ENCODE measurements around the gene NOP9. TPM values are rescaled to one million over a fixed set of nuclear protein-coding genes. Genes with fewer than 3 reads are reported as not detected.
"Not testable (repeated sequence)": the region's sequence is repeated elsewhere in the genome, so short reads cannot be mapped to it uniquely, and the experiment has no call there.

NOP9 gene
- total RNA-seq, 2 donors from 2014 or later, result 19.2 to 20.9 TPM

DNA sequence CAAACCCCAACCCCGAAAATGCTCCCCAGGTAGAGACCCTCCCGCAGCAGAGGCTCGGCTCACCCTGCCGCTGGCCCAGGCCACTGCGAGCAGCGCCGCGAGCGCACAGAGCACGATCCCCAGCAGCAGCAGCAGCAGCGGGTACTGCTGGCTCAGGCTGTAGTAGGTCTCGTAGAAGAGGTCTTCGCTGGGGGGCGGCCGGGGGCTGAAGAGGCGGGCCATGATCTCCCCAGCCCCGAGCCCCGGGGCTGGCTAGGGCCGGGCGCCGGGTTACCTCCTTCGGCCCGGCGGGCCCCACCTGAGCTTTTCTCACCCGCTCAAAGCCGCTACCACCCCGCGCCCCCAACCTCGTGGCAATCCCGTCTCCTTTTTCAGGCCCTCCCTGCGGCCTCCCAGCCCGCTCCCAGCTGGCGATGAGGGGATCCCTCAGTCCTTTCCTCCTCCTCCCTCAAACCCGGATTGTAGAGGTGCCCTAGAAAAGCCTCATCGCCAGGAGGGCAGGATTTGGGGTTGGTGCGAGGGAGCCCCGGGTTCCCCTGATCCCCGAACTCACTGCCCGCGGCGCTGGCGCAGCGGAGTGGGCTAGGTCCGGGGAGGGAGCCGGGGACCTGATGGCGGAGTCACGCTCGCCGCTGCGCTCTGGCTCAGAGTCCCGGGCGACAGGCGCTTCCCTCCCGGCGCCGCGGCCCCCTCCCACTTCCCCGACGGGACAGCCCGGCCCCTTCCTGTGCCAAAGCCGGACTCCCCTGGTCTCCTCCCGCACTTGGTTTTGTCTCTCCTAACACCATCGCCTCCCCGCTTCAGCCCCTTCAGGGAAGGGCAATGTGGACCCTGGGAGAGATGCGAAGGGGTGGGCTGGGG lies 35.0 kb downstream of the NOP9 start, which contains the start of gene ADCY4:
TSS of gene ADCY4 (minus strand) at position 641 of the 861 bp plus-strand sequence. CDS start at position 222, 419 bp downstream.
- DNase-seq (ENCODE audit: low spot score), result peak; percentile 89
- intact Hi-C loops (cut with DNase I), result loop anchor here (1.0 to 5.0 kb wide), 2 partner anchors 97 to 103 kb away; no protein-coding TSS in a partner anchor

- DNase-seq (ENCODE audit: low spot score), result peak; percentile 69
- intact Hi-C loops (cut with DNase I), result no loop called here
Observed at GRCh38 chr14:24335461-24336171, 36.0 kb downstream of the NOP9 start.

- peak; percentile 18 for DNase-seq (ENCODE audit: low spot score)
- intact Hi-C loops (cut with DNase I), result no loop called here
Observed at GRCh38 chr14:24337144-24337823, 37.6 kb downstream of the NOP9 start.

GRCh38 chr14:24337824-24338175 lies 38.1 kb downstream of the NOP9 start:
- intact Hi-C loops (cut with DNase I), result no loop called here
- DNase-seq (ENCODE audit: low spot score), result peak; percentile 70

- DNase-seq (ENCODE audit: low spot score), result peak; percentile 62
- intact Hi-C loops (cut with DNase I), result no loop called here
Observed at GRCh38 chr14:24338843-24339242, 39.2 kb downstream of the NOP9 start.

DNA sequence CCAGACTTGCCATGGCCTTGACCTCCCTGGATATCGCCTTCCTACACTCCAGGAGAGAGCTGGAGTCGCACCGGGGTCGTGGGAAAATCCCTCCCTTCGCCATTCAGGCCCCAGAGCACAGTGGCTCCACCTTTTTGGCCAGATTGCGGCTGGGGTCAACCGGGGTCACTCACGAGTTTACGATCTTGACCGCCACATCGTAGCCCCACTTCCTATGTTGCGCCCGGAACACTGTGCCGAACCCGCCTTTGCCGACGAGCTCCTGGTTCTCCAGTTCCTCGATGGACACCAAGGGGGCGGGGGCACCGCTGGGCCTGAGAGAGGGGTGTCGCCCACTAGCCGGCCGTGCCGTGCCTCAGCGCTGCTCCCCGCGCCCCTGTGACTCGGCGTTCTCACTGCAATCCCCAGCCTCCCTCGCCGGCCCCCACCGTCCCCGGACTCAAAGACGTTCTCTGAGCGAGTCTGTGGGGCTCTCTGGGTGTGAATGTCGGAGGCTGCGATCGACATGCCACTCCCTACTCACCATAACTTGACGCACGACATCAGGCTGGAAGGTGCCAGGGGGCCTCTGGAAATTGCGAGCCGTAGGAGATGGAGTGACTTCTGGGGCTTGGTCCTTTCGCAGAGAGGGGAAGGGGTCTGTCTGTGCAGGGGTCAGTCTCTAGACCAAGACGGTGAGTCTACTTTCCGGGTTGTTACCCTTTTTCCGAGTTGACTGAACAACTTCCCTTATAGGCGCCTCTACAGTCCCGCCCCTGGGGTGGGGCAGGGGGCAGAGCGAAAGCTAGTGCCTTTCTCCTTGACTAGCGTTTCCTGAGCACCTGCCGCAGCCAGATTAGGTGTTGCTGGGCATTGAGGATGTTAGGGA lies 39.9 kb downstream of the NOP9 start, which contains the start of gene RIPK3:
TSS of gene RIPK3 (minus strand) at position 708 of the 868 bp plus-strand sequence. CDS start at position 543, 165 bp downstream.
- DNase-seq (ENCODE audit: low spot score), result peak; percentile 85
- intact Hi-C loops (cut with DNase I), result no loop called here

- peak; percentile 28 for DNase-seq (ENCODE audit: low spot score)
- intact Hi-C loops (cut with DNase I), result no loop called here
Observed at GRCh38 chr14:24340606-24341005, 41.0 kb downstream of the NOP9 start.

DNA sequence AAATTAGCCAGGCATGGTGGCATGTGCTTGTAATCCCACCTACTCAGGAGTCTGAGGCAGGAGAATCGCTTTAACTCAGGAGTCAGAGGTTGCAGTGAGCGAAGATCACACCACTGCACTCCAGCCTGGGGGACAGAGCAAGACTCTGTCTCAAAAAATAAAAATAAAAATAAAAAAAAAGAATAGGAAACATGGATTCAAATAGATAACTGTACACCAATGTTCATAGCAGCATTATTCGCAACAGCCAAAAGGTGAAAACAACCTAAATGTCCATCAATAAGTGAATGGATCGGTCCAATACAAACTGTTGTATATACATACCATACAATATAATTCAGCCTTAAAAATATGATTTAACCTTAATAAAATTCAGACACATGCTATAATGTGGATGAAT lies 43.2 kb downstream of the NOP9 start:
- intact Hi-C loops (cut with DNase I), result no loop called here
- DNase-seq (ENCODE audit: low spot score), result no peak

DNA sequence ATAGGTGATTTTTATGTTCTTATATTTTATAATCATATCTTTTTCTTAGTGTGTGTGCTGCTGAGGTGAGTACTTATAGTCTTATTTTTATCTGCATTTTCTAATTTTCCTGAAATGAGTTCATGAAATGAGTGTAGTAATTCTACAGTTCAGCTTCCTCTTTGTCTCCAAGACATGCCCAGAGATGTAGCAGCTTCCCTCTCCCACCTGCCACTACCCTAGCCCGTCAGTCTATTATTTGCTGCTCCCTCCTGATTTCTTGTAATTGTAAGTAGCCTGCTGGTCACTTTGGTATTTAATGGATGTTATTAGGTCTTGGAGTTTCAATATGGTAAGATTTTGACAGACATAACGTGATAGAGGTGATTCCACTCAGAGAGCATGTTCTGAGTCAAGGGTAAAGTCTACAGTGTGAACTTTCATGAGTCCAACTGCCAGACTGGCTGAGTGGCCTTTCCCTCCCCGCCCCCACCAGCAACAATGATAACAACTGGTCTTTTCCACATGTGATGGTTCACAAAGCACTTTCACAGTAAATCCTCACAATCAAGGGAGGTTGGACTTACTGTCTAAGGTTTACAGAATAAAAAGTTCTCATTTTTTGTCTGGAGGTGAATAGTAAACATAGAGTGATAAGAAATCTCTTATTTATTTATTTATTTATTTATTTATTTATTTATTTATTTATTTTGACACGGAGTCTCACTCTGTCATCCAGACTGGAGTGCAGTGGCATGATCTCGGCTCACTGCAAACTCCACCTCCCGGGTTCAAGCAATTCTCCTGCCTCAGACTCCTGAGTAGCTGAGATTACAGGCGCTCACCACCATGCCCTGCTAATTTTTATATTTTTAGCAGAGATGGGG lies 44.4 kb downstream of the NOP9 start:
- peak; percentile 17 for DNase-seq (ENCODE audit: low spot score)
- intact Hi-C loops (cut with DNase I), result no loop called here

DNA sequence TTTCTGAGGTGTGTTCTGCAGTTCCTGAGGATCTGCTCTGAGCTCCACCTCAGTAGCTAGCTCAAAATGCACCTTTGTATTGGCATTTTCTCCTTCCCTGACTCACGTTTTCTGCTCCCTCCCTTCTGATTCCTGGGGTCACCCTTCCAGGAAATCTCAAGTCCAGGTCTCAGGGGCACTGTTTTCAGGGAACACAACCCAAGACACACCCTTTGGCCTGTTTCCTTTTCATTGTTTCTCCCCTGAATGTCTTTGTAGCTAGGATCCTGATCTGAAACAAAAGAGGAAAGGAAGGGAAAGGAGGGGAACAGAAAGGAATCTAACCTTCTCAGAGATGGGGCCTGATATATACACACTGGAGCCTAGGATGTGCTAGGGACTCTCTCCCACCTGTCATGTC lies 47.5 kb downstream of the NOP9 start:
- DNase-seq (ENCODE audit: low spot score), result peak; percentile 2
- intact Hi-C loops (cut with DNase I), result no loop called here

- peak; percentile 46 for DNase-seq (ENCODE audit: low spot score)
Observed at GRCh38 chr14:24348186-24348585, 48.5 kb downstream of the NOP9 start.

DNA sequence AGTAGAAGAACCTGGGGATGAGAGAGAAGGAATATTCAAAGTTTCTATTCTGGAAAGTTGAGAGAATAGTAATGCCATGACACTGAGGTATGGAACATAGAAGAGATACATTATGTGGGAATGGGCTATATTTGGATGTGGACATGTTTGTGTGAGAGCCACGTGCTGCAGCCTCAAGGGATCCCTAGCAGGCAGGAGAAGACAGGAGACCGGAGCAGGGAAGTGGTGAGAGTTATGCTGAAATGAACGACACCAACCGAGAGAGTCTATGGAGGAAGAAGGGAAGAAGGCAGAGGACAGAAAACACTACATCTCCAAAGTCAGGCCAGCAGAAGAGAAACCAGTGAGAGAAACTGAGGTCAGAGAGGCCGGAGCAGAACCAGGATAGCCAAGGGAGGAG lies 50.1 kb downstream of the NOP9 start:
- intact Hi-C loops (cut with DNase I), result no loop called here
- DNase-seq (ENCODE audit: low spot score), result peak; percentile 11

More at GRCh38 chr14:24348186-24348585, 48.5 kb downstream of the NOP9 start:
- intact Hi-C loops (cut with DNase I), result no loop called here

GRCh38 chr14:24351517-24351916 lies 51.9 kb downstream of the NOP9 start:
- intact Hi-C loops (cut with DNase I), result no loop called here
- DNase-seq (ENCODE audit: low spot score), result peak; percentile 56

GRCh38 chr14:24353559-24354481 lies 54.2 kb downstream of the NOP9 start:
- DNase-seq (ENCODE audit: low spot score), result peak; percentile 8
- intact Hi-C loops (cut with DNase I), result no loop called here

DNA sequence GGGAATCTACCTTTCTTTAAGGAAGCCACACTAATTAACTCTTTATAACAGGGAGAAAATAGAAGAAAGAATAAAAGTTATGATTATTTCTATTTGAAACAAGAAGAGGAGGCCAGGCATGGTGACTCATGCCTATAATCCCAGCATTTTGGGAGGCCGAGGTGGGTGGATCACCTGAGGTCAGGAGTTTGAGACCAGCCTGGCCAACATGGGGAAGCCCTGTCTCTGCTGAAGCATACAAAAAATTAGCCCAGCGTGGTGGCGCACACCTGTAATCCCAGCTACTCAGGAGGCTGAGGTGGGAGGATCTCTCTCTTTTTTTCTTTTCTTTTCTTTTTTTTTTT lies 54.8 kb downstream of the NOP9 start:
- intact Hi-C loops (cut with DNase I), result not testable (repeated sequence)

DNA sequence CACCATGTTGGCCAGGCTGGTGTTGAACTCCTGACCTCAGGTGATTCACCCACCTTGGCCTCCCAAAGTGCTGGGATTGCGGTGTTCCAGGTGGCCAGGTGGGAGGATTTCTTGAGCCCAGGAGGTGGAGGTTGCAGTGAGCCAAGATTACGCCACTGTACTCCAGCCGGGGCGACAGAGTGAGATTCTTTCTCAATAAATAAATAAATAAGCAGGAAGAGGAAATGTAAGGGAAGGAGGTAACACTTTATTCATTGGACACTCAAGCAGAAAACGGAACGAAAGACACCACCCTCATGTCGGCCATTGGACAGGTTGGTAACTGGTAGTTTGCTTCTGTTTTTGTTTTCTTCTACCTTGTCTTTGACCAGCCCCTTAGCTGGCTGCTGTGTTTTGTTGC lies 55.4 kb downstream of the NOP9 start:
- intact Hi-C loops (cut with DNase I), result no loop called here
- peak; percentile 50 for DNase-seq (ENCODE audit: low spot score)

More for the DNA sequence above, 54.8 kb downstream of the NOP9 start:
- DNase-seq (ENCODE audit: low spot score), result peak; percentile 8

DNA sequence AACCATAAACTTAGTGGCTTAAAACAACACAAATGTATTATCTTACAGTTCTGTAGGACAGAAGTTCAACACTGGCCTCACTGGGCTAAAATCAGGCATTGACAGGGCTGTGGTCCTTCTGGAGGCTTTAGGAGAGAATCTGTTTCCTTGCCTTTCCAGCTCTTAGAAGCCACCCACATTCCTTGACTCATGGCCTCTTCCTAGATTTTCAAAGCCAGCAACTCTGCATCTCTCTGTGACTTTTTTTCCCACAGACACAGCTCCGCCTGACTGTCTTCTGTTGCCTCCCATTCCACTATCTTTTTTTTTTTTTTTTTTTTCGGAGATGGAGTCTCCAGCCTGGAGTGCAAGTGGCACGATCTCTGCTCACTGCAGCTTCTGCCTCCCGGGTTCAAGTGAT lies 56.6 kb downstream of the NOP9 start:
- intact Hi-C loops (cut with DNase I), result no loop called here
- DNase-seq (ENCODE audit: low spot score), result peak; percentile 8
